Endodermal cell (in vitro differentiated cells): ENCODE results near the gene EPHX1. TPM values are rescaled to one million over a fixed set of nuclear protein-coding genes. Genes with fewer than 3 reads are reported as not detected.

ENCODE experiments used
- DNase-seq: peaks from one replicate; pipeline ENCODE4 v3.0.0-alpha.2; 2017
- H3K27ac ChIP-seq: 2 replicates; pipeline ENCODE4 v1.5.1; 2013; ENCODE audit warnings: mild to moderate bottlenecking, low read depth, low read length, moderate library complexity
- H3K27me3 ChIP-seq: 2 replicates; pipeline ENCODE4 v1.6.1; 2013; ENCODE audit warnings: mild to moderate bottlenecking, low read length, moderate library complexity; ENCODE audit not compliant: insufficient read depth, control insufficient read depth, poor library complexity, severe bottlenecking
- H3K36me3 ChIP-seq: 2 replicates; pipeline ENCODE4 v1.7.0; 2013; ENCODE audit warnings: mild to moderate bottlenecking, low read length, moderate library complexity; ENCODE audit not compliant: control insufficient read depth, insufficient read depth
- H3K4me1 ChIP-seq: one replicate; pipeline ENCODE4 v1.7.0; 2013; ENCODE audit warnings: low read length; ENCODE audit not compliant: control insufficient read depth, insufficient read depth
- H3K4me3 ChIP-seq: 2 replicates; pipeline ENCODE4 v1.5.1; 2013; ENCODE audit warnings: mild to moderate bottlenecking, low read length, moderate library complexity
- H3K9ac ChIP-seq: 2 replicates; pipeline ENCODE4 v1.6.1; 2013; ENCODE audit warnings: mild to moderate bottlenecking, low read length, moderate library complexity; ENCODE audit not compliant: poor library complexity, severe bottlenecking; ENCODE audit errors: extremely low read depth
- H3K9me3 ChIP-seq: 2 replicates; pipeline ENCODE4 v1.6.1; 2013; ENCODE audit warnings: mild to moderate bottlenecking, low read length, moderate library complexity; ENCODE audit not compliant: control insufficient read depth
- H3K27ac Mint-ChIP-seq: 2 replicates; pipeline ENCODE4 v1.8.0; 2020; ENCODE audit warnings: mixed read lengths
- H3K27me3 Mint-ChIP-seq: 2 replicates; pipeline ENCODE4 v1.8.0; 2021; ENCODE audit warnings: mild to moderate bottlenecking, mixed read lengths; ENCODE audit not compliant: insufficient read depth
- H3K36me3 Mint-ChIP-seq: 2 replicates; pipeline ENCODE4 v1.8.0; 2020; ENCODE audit warnings: low read depth, mixed read lengths
- H3K4me1 Mint-ChIP-seq: 2 replicates; pipeline ENCODE4 v1.8.0; 2020; ENCODE audit warnings: mixed read lengths
- H3K4me3 Mint-ChIP-seq: 2 replicates; pipeline ENCODE4 v1.8.0; 2020; ENCODE audit warnings: mild to moderate bottlenecking, moderate library complexity, mixed read lengths
- H3K9me3 Mint-ChIP-seq: 2 replicates; pipeline ENCODE4 v1.8.0; 2020; ENCODE audit warnings: mild to moderate bottlenecking, mixed read lengths
- CTCF ChIP-seq: fragments of 200-600 bp; sonication (generic); conservative IDR thresholded peaks from 2 replicates; pipeline ENCODE4 v1.5.0; 2021; ENCODE audit warnings: antibody characterized with exemption, mild to moderate bottlenecking
- WGBS, 2 experiments: methylation state at CpG; one replicate each; pipeline versions ENCODE4 v1.1.5 to v1.1.7; 2013; ENCODE audit warnings: missing lambda C conversion rate in 2 of 2, mixed read lengths in 1 of 2; ENCODE audit not compliant: insufficient coverage in 1 of 2, insufficient read length in 1 of 2; 5-methylcytosine and 5-hydroxymethylcytosine counted together
- total RNA-seq, 2 donors: library from RNA; stranded (reverse); fragmentation: NEBNext Ultra II Directional in 1 of 2; extraction: Animal tissue kit (Norgen Biotek cat#: 25700) in 1 of 2; gene quantifications; 2 replicates in 1 of 2; 3 replicates in 1 of 2; pipeline ENCODE4 v1.2.1, GENCODE V29; 2021

The EPHX1 gene
- total RNA-seq, 2 donors from 2014 or later = 49.2 to 84.1 TPM

- Histone ChIP-seq H3K27ac (no peak overlapping the region), H3K4me3 (no peak overlapping the region), H3K27me3 (peaks cover 11% of the 10 kb centered on the region), H3K36me3 (no peaks in the 10 kb centered on the region), H3K9ac (no peak overlapping the region), H3K4me1 (peaks cover 29% of the 10 kb centered on the region), H3K9me3 (no peaks in the 10 kb centered on the region)
- no peak for DNase-seq
- no peaks in the 10 kb centered on the region for H3K36me3 Mint-ChIP-seq
- H3K4me3 Mint-ChIP-seq = no peak overlapping the region
- no peak for TF ChIP-seq CTCF
- WGBS, 2 experiments = 97% methylated on average over 6 of the region's 6 CpGs
- no peak overlapping the region for H3K27ac Mint-ChIP-seq
- peaks cover 8% of the 10 kb centered on the region for H3K27me3 Mint-ChIP-seq
- H3K9me3 Mint-ChIP-seq = no peaks in the 10 kb centered on the region
- H3K4me1 Mint-ChIP-seq = peaks cover 57% of the 10 kb centered on the region
Measured at GRCh38 chr1:225765982-225766674, 43.8 kb upstream of the EPHX1 start.

- peaks cover 56% of the 10 kb centered on the region for H3K4me1 Mint-ChIP-seq
- Histone ChIP-seq H3K36me3 (no peaks in the 10 kb centered on the region), H3K4me1 (peaks cover 26% of the 10 kb centered on the region), H3K9ac (no peak overlapping the region), H3K9me3 (no peaks in the 10 kb centered on the region), H3K4me3 (no peak overlapping the region), H3K27me3 (peaks cover 11% of the 10 kb centered on the region), H3K27ac (no peak overlapping the region)
- no peak overlapping the region for H3K4me3 Mint-ChIP-seq
- no peaks in the 10 kb centered on the region for H3K36me3 Mint-ChIP-seq
- peaks cover 8% of the 10 kb centered on the region for H3K27me3 Mint-ChIP-seq
- DNase-seq = no peak
- TF ChIP-seq CTCF = no peak
- whole genome bisulfite sequencing, 2 experiments = 89 to 91% methylated on average over 8 of the region's 8 CpGs
- no peak overlapping the region for H3K27ac Mint-ChIP-seq
- no peaks in the 10 kb centered on the region for H3K9me3 Mint-ChIP-seq
Measured at GRCh38 chr1:225766967-225767633, 42.8 kb upstream of the EPHX1 start.

GRCh38 chr1:225767634-225768540 lies 42.0 kb upstream of the EPHX1 start:
- 83 to 88% methylated on average over 7 to 17 of the region's 17 CpGs for WGBS, 2 experiments

More at GRCh38 chr1:225767634-225768540, 42.0 kb upstream of the EPHX1 start:
- no peaks in the 10 kb centered on the region for H3K9me3 ChIP-seq
- no peak for TF ChIP-seq CTCF
- H3K4me1 ChIP-seq = peaks cover 22% of the 10 kb centered on the region
- H3K4me1 Mint-ChIP-seq = peaks cover 54% of the 10 kb centered on the region
- H3K4me3 Mint-ChIP-seq = no peak overlapping the region
- no peaks in the 10 kb centered on the region for H3K9me3 Mint-ChIP-seq
- no peaks in the 10 kb centered on the region for H3K36me3 Mint-ChIP-seq
- peak overlapping the region; percentile 1 for H3K27ac Mint-ChIP-seq
- no peak overlapping the region for H3K4me3 ChIP-seq
- no peak overlapping the region for H3K9ac ChIP-seq
- no peak overlapping the region for H3K27ac ChIP-seq
- H3K36me3 ChIP-seq = no peaks in the 10 kb centered on the region
- peak; percentile 80 for DNase-seq
- peaks cover 8% of the 10 kb centered on the region for H3K27me3 Mint-ChIP-seq
- peaks cover 11% of the 10 kb centered on the region for H3K27me3 ChIP-seq
